ENCODE results near the gene SCT.

The SCT gene

DNA sequence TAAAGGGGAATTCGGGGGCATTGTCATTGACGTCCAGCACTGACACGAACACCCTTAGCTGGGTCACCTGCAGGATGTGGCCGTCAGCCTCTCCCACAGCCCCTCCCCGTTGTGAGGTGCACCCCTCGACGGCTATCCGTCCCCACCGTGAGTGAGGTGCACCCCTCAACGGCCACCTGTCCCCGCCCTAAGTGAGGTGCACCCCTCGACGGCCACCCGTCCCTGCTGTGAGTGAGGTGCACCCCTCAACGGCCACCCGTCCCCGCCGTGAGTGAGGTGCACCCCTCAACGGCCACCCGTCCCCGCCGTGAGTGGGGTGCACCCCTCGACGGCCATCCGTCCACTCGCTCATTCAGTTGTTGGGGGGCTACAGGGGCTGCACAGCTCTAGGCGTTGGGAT lies 5.1 kb downstream of the SCT start:
- DNase-seq = no peak

DNA sequence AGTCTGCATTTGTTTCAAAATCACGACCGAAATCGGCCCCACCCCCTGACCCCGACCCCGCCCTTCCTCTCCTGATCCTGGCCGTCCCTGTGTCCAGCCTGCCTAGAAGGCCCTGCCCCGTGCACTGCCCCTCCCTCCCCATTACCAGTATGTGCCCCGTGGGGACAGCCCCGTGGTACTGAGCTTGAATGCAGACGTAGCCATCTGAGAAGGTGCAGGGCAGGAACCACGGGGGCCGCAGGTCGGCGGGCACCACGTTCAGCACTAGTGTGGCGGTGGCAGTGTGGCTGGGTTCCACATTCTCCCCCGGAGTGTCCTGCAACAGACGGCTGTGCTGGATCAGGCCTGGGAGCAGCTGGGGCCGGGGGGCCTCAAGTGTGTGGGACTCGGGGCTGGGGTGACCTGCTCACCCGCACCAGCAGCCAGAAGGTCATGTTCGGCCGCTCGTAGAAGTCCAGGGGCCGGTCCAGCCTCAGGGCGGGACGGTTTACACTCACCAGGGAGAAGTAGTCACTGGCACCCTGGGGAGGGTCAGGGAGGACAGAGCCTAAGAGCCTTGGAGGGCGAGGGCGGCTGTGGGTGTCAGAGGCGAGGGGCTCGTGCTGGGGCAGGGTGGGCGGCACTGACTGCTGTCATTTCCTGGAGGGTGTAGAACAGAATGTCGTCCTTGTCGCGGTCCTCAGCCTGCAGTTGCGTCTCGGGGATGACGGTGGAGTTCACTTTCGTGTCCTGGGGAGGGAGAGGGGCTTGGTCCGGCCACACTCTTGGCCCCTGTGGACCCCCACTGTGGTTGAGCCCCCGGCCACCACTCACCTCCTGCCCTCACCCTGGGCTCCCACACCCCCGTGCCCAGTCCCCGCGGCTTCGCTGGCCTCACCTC lies 5.8 kb downstream of the SCT start:
- no peak for DNase-seq

DNA sequence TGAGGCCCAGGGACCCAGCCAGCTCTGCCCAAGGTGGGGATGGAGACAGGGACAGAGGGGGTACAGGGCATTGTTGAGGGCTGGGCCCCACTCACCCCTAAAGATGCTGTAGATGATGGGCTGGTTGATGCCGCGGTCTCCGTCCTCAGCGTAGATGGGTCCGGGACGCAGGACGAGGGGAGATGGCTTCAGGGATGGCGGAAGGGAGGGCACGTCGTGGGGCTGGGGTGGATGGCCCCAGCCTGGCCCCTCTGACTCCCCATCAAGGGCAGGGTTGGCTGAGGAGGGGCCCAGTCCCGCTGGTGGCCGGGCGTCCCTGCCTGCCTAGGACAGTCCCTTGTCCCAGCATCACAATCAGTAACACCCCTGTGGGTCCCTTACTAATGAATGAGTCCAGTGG lies 6.8 kb downstream of the SCT start:
- DNase-seq = no peak

DNA sequence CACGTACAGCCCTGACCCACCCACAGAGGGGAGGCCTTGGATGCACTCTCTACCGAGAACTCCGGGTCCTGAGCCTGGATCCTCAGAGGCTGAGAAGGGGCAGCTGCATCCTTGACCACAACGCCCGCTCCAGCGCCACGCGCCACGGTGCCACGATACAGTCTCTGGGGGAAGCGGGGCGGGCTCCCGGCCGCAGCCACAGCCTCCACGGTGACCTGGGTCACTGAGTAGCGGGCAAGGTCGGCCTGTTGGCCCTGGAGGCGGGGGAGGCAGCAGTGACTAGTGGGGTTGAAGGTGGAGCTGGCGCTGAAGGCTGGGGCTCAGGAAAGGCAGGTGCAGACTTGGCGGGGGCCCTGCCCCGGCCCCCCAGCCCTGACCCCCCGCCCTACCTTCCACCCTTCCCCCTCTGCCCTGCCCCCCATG lies 7.3 kb downstream of the SCT start:
- no peak for DNase-seq

DNA sequence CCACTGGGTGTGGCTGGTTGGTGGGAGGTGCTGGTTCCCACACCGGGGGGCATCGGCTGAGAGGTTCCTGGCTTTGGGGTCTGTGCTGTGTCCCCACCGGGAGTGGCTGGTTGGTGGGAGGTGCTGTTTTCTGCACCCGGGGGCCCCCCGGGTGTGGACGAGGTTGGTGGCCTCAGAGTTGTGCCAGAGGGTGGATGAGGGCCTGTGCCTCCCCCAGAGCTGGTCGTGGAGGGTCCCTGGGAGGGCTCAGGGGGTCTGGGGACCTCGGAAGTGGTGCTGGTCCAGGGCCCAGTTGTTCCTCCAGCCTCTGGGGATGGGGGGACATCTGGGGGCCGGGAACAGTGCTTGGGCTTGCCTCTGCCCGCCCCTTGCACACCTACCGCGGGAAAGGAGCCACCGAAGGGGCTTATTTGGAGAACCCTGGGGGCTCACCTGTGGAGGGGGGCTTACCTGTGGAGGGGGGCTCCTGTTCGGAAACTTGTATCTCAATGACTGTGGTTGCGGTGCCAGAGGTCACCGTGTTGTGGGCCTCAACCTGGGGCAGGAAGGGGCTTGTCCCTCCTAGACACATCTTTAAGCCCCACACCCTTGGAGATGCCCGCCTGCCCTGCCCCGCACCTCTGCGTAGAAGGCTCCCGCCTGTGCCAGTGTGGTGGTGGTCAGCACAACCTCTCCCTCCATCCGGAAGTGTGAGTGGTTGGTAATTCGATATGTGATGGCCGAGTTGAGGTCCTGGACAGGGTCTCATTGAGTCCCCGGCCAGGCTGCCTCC lies 7.9 kb downstream of the SCT start:
- no peak for DNase-seq

DNA sequence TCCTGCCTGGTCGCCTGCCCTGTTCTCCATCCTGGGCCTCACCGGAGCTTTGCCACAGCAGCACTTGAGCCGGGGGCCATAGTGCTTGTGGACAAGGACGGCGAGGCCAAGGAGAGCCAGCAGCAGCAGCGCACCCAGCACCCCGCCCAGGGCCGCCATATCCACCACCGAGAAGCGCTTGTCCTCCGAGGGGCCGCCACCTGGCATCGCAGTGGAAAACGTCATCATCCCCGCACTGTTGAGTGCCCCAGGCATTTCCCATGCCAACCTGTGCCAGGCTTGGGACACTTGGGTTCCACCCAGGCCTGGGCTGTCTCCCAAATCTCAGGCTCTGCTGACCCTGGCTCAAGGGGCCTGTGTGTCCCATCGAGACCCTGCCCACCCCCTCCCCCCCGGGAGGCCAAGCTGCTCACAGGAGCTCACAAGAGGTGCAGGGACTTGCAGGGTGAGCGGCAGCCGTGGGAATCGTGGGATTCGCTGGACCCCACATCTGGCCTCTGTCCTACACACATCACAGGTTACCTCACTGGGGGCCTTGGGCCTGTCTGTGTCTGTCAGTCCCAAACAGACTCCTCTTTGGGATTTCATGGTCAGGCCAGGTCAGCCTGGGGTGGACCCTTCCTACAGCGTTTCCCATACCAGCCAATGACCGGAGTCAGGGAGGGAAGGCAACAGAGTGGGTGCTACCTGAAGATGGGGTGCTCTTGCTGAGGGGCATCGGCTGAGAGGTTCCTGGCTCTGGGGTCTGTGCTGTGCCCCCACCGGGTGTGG lies 8.9 kb downstream of the SCT start:
- no peak for DNase-seq

DNA sequence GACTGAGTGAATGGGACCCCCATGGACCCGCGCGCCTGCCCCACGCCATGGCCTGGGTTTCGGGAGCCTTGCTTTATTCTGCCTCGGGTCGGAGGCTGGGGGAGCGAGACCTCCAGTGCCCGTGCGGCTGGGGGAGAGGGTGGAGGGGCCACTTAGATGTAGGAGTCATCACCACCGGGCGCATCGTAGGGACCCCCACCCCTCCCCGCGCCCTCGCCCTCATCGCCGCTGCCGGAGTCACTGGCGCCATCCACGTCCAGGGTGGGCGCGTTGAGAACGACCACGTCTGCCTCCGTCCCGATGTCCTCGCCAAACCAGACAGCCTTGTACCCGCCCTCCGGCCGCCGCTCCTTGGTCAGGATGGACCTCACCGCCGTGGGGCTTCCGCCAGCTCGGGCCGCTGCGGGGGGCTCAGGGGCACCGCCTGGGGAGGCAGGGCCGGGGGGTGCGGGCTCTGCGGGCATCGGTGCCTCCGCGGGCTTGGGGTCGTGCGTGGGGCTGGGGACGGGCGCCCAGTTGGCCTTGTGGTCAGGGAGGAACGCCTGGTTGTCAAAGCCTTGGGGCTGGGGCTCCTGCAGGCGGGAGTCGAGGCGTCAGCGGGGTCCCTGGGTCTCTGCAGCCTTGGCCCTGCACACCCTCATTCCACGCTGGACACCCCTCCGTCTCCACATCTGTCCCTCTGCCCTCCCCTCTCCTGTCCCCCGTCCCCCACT lies 9.6 kb downstream of the SCT start:
- DNase-seq = no peak

DNA sequence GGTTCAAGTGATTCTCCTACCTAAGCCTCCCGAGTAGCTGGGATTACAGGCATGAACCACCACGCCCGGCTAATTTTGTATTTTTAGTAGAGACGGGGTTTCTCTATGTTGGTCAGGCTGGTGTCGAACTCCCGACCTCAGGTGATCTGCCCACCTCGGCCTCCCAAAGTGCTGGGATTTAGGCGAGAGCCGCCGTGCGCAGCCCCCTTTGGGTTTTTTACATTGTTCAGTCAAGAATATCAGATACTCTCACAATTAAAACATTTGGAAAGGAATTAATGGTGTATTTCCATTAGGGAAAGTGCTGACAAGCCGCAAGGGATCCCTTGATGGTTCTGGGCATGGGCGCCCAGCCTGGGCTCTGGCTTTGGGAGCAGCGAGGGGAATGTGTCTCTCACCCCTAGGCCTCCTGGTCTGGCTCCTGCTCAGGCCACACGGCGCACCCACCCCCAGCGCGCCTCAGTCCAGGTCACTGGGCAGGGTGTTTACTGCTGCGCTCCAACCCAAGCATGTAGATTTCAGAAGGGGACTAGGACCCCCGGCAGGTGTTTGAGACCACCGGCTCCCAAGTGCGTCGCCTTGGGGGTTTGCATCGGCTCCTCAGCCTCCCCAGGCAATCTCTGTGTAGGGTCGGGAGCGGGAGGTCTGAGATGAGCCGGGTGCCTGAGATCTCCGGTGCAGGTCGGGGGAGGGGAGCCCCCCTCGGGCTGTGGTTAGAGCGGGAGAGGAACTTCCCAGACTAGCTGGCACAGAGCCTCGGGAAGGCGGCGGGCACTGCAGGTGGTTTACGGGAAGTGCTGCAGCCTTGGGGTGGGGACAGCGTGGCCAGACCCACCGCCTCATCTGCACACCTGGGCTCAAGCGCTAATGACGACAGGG lies 10.4 kb downstream of the SCT start:
- no peak for DNase-seq

DNA sequence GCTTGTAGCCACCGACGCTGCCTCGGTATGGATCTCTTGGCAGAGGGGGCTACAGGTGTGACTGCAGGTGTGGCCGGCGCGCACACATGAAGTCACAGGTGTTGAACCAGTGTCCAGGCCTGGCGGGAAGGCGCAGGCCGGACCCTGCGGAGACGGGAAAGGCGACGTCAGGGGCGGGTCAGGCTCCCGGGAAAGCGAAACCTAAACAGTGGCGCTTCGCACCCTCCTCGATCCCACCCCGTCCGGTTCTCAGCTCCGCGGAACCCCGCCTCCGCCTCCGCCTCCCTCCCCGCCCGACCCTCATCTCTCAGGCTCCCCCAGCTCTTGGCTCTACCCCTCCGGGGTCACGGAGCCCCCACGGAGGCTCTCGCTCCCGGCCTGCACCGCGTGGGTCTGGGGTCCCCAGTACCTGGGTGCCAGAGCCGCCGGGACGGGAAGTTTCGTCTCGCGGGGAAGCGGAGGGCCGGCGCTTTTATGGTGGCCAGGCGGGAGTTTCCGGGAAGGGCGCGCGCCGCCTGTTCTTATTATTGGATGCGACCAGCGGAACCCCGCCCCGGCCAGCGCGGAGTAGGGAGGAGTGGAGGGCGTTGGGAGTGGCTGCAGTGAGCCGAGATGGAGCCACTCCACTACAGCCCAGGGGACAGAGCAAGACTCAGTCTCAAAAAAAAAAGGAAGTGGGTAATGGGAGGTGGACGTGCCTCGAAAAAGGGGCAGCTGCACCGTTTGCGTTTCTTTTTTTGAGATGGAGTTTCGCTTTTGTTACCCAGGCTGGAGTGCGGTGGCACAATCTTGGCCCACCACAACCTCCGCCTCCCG lies 11.3 kb downstream of the SCT start, which contains the start of gene IRF7:
Gene IRF7, minus strand, starts transcription at position 447 of the 816 bp plus-strand sequence. CDS start 586 bp downstream, outside the sequence.
- no peak for DNase-seq

DNA sequence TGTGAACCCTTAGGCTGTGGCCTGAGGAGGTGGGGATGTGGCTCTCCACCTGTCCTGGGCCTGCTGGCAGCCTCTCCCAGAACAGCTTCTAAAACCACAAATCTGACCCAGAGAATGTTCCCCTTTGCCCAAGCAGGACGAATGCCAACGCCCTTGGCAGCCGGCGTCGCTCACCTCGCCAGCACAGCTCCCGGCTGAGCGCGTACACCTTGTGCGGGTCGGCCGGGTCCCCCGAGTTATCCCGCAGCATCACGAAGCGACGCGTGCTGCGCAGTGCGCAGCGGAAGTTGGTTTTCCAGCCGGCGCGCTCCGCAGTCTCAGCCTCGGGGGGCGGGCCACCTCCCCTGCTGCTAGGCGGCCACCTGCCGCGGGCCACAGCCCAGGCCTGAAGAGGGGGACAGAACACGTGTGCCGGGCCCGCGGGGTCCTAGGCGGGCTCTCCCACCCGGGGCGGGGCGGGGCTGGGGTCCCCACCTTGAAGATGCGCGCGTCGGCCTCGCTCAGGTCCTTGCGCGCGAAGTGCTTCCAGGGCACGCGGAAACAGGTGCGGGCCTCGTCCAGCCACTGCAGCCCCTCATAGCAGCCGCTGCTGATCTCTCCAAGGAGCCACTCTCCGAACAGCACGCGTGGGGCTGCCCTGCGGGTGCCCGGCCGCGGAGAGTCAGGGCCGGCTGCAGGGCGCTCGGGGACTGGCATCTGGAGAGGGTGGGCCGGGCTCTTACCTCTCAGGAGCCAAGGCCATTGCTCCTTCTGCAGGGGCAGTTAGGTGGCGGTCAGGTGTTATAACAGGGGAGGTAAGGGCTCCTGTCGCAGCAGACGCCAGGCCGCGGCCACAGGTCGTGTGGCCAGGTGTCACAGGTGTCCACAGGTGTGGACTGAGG lies 12.1 kb downstream of the SCT start:
- no peak for DNase-seq

DNA sequence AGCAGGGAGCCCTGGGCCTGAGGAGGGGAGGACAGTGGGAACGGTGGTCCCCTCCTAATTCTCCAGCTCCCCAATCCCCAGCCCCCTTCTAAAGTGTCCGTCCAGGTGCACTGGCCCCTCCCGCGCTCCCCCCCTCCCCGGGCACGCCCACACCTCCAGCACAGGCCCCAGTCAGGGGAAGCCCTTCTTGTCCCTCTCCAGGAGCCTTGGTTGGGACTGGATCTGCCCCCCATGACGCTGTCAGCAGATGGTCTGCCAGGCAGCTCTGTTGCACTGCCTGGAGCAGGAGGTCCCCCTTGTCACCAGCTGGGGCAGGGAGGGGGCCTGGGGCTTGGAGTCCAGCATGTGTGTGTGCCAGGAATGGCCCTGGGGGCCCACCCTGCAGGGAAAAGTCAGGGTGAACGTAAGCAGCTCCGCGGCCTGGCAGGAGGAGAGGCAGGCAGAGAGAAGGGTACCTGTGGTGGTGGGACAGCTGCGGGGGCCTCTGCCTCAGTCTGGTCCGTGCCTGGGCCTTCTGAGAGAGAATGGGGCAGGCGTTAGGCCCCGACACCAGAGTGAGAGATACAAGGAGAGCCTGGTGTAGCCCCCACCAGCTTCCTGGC lies 12.9 kb downstream of the SCT start:
- no peak for DNase-seq

DNA sequence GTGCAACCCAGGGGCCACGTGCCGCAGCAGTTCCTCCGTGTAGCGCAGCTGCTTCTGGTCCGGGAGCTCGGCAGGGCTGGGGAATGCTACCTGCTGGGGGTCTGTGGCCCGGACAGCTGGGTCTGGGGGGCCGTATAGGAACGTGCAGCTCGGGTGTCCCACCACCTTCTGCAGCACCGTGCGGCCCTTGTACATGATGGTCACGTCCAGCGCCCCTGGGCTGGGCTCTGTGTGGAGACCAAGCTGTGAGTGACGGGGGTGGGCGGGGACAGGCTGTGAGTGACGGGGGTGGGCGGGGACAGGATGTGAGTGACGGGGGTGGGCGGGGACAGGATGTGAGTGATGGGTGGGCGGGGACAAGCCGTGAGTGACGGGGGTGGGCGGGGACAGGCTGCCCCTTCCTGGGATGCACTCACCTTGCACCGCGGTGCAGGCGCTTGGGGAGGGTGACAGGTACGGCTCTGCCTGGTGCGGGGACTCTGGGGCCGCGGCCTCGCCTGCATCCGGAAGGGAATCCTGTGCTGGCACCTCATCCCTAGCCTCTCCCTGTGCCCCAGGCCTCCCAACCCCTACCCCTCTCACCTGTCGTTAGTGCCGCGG lies 13.5 kb downstream of the SCT start:
- no peak for DNase-seq

DNA sequence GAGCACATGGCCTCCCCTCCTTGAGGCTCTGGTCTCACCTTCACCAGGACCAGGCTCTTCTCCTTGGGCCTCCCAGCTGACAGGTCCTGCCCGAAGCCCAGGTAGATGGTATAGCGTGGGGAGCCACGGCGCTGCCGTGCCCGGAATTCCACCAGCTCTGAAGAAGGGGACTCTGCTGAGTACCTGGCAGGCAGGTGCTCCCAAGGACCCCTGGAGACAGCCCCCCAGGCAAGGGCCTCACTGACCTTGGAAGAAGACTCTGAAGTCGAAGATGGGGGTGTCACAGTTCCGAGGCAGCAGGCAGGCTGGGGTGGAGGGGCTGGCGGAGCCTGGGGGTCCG lies 14.1 kb downstream of the SCT start:
- DNase-seq = no peak

DNA sequence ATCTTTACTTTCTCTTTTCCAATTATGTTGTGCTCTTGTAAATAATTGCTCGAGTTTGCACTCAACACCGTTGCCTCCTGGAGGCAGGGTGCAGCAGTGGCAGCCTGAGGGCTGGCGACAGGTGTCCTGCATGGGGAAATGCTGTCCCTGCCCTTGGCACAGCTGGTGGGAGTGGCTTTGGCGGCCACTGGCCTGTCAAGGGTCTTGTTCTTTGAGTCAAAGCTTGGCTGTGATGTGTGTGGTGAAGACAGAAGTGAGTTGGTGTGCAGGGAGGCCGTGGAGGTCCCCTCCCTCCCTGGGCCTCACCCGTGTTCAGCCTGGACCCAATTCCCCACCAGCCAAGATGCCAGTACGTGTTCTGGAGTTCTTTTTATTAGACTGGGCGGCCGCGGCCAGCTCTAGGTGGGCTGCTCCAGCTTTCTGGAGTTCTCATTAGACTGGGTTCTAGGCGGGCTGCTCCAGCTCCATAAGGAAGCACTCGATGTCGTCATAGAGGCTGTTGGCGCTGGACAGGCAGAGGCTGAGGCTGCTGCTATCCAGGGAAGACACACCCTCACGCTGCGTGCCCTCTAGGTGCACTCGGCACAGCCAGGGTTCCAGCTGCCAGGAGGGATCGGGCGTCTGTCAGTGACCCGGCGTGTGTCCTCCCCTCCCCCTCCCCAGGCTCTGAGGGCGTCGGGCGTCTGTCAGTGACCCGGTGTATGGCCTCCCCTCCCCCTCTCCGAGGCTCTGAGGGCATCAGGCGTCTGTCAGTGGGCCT lies 14.6 kb downstream of the SCT start:
- no peak for DNase-seq

DNA sequence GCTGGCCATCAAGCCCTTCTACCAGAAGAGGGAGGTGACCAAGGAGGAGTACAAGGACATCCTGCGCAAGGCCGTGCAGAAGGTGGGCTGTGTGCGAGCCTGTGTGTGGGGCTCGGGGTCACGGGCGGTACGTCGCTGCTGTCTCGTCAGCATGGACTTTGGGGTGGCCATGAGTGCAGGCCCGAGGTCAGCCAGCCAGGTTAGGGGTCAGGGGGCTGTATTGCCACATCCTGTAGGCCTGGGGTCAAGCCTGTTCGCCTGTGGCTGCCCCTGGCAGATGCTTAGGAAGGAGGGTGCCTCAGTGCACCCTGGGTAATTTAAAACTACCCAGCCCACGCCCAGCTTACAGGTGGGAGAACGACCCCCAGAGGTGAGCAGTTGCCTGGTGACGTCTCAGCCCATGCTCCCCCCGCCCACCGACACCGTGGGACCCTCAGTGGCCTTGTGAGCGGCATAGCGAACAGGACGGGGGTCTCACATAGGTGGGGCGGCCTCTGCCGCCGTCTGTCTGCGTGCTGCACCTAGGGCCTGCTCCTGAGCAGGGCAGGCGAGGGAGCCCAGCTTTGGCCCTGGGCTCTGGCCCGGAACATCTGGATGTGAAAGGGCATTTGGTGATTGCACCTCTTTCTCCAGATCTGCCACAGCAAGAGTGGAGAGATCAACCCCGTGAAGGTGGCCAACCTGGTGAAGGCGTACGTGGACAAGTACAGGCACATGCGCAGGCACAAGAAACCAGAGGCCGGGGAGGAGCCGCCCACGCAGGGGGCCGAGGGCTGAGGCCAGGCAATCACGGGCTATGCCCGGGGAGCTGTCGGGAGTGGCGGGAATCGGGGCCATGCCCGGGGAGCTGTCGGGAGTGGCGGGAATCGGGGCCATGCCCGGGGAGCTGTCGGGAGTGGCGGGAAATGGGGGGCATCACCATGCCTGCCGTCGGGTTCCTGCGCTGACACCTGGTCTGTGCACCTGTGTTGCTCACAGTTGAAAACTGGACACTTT lies 15.7 kb downstream of the SCT start:
- no peak for DNase-seq

DNA sequence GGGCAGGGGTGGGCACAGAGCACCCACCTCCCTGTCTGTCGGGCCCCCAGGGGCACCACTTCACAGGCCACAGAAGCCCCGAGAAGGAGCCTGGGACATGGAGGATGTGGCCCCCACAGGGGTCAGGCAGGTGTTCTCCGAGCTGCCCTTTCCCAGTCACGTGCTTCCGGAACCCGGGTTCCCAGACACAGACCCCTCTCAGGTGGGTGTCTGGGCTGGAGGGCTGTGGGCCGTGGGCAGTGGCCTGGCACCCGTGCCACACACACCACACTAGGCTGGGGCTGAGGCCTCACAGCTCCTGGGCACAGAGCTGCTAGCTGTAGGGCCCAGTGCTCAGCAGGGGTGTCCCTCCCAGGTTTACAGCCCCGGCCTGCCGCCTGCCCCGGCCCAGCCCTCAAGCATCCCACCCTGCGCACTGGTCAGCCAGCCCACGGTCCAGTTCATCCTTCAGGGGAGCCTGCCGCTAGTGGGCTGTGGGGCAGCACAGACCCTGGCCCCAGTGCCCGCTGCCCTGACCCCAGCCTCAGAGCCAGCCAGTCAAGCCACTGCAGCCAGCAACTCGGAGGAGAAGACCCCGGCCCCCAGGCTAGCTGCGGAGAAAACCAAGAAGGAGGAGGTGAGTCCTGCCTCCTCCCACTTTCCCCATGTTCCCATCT lies 16.7 kb downstream of the SCT start:
- DNase-seq = no peak

All from NCI-H446 (cell line).